GM03348 (cell line): ENCODE measurements around the gene SKA3.

Experiments used
- DNase-seq: peaks from one replicate; pipeline ENCODE4 v3.0.0; 2012; ENCODE audit warnings: low spot score

SKA3 gene

GRCh38 chr13:21115231-21115630, 61.1 kb downstream of the SKA3 start:
- DNase-seq = no peak

- no peak for DNase-seq
These were observed 64.8 kb downstream of the SKA3 start for GRCh38 chr13:21111546-21111945.

- no peak for DNase-seq
These were observed 67.2 kb downstream of the SKA3 start for GRCh38 chr13:21109168-21109567.

- DNase-seq = peak; percentile 84
These were observed 70.3 kb downstream of the SKA3 start for GRCh38 chr13:21106089-21106488.

- no peak for DNase-seq
These were observed 71.9 kb downstream of the SKA3 start for GRCh38 chr13:21104199-21105019.
